HepG2 (cell line): Measurements from ENCODE around the gene VANGL2. TPM values are rescaled to one million over a fixed set of nuclear protein-coding genes. Genes with fewer than 3 reads are reported as not detected.

Experiments used
- ATAC-seq: fragments of 200-7000 bp; cut with Tn5 transposase; 3 replicates; pipeline ENCODE4 v1.9.1; 2020; ENCODE audit warnings: mild to moderate bottlenecking, moderate library complexity
- BruUV-seq: library from RNA; stranded (reverse); fragments of 400-500 nt; replicated peaks from 2 replicates; lab custom pipeline; 2021; lab: Mats Ljungman, UMichigan
- CTCF ChIA-PET: fragments of 300-600 bp; formaldehyde crosslinking; extraction: SDS; loops from one replicate; lab custom pipeline; 2021; ENCODE audit warnings: low total read pairs, inconsistent platforms, low intra/inter-chr PET ratio; lab: Yijun Ruan, JAX
- POLR2A ChIA-PET: fragments of 350-600 bp; sonication (Branson Sonifier 250); formaldehyde crosslinking; loops from one replicate; lab custom pipeline; 2020; ENCODE audit warnings: antibody characterized with exemption, inconsistent platforms; lab: Yijun Ruan, JAX
- DNase-seq: peaks from one replicate; pipeline ENCODE4 v3.0.0-alpha.2; 2015; ENCODE audit warnings: low spot score
- FAIRE-seq: peaks from 3 replicates; lab custom pipeline; 2011; peaks lifted over from hg19 to GRCh38; lab: Jason Lieb, UNC
- H2AFZ ChIP-seq: one replicate; pipeline ENCODE4 v1.6.1; 2011; ENCODE audit warnings: low read length, inconsistent platforms
- H3K27ac ChIP-seq: fragments of 300-600 bp; 3 replicates; pipeline ENCODE4 v1.8.0; 2011; ENCODE audit warnings: mixed run types, mild to moderate bottlenecking, mixed read lengths, low read length, inconsistent platforms; ENCODE audit not compliant: insufficient read depth; ENCODE audit errors: extremely low read length
- H3K27me3 ChIP-seq, 2 experiments: fragments of 200-600 bp in 1 of 2; 2 replicates in 1 of 2; 3 replicates in 1 of 2; pipeline versions ENCODE4 v1.6.0 to v1.8.0; 2011; ENCODE audit warnings: low read length in 2 of 2, mild to moderate bottlenecking in 2 of 2, moderate library complexity in 2 of 2, inconsistent platforms in 1 of 2; ENCODE audit not compliant: insufficient read depth in 2 of 2, control insufficient read depth in 1 of 2
- H3K36me3 ChIP-seq, 2 experiments: fragments of 200-600 bp in 1 of 2; replicated peaks in 1 of 2; 2 replicates in 1 of 2; 3 replicates in 1 of 2; pipeline versions ENCODE4 v1.5.1 to v1.8.0; 2011; ENCODE audit warnings: low read length in 2 of 2, inconsistent platforms in 1 of 2; ENCODE audit not compliant: insufficient read depth in 2 of 2, control insufficient read depth in 1 of 2
- H3K4me1 ChIP-seq: 2 replicates; pipeline ENCODE4 v1.5.1; 2012; ENCODE audit warnings: low read length, inconsistent platforms; ENCODE audit not compliant: insufficient read depth
- H3K4me2 ChIP-seq: 2 replicates; pipeline ENCODE4 v1.6.0; 2011; ENCODE audit warnings: low read depth, low read length, inconsistent platforms
- H3K4me3 ChIP-seq, 3 experiments: fragments of 200-600 bp in 1 of 3; sonication (generic), shearing (Covaris generic) in 1 of 3; replicated peaks in 1 of 3; 2 replicates each; pipeline ENCODE4 v1.5.1; 2011 to 2016; ENCODE audit warnings: low read length in 3 of 3, inconsistent platforms in 2 of 3, low read depth in 2 of 3, mild to moderate bottlenecking in 2 of 3, control low read depth in 1 of 3, mixed read lengths in 1 of 3; ENCODE audit not compliant: insufficient read depth in 1 of 3
- H3K79me2 ChIP-seq: one replicate; pipeline ENCODE4 v1.6.1; 2011; ENCODE audit warnings: low read length, inconsistent platforms; ENCODE audit not compliant: insufficient read depth
- H3K9ac ChIP-seq: 2 replicates; pipeline ENCODE4 v1.6.0; 2011; ENCODE audit warnings: mild to moderate bottlenecking, low read depth, low read length, inconsistent platforms; ENCODE audit not compliant: insufficient read depth
- H3K9me3 ChIP-seq: 2 replicates; pipeline ENCODE4 v1.5.1; 2012; ENCODE audit warnings: mild to moderate bottlenecking, low read length
- H4K20me1 ChIP-seq: 2 replicates; pipeline ENCODE4 v1.6.0; 2011; ENCODE audit warnings: inconsistent platforms, mild to moderate bottlenecking, low read length, moderate library complexity; ENCODE audit not compliant: insufficient read depth
- CEBPB ChIP-seq: IDR thresholded peaks from 2 replicates; pipeline ENCODE4 v1.6.1; 2011; ENCODE audit warnings: low read depth, low read length, improper control_type of control experiment, borderline replicate concordance
- CENPT ChIP-seq: sonication (generic); formaldehyde crosslinking; IDR thresholded peaks from 2 replicates; pipeline ENCODE4 v1.8.0; 2022; ENCODE audit warnings: low read depth, mild to moderate bottlenecking, moderate library complexity, missing genetic modification reagents
- LBX2 ChIP-seq: sonication (generic); formaldehyde crosslinking; IDR thresholded peaks from 2 replicates; pipeline ENCODE4 v1.5.0; 2020; ENCODE audit warnings: missing genetic modification reagents, mild to moderate bottlenecking, borderline replicate concordance
- MBNL3 ChIP-seq: fragments of 250-450 bp; sonication (Bioruptor Pico); conservative IDR thresholded peaks from 2 replicates; pipeline ENCODE4 v1.8.0; 2022; ENCODE audit warnings: mild to moderate bottlenecking, inconsistent platforms
- MLLT10 ChIP-seq: sonication (generic); formaldehyde crosslinking; IDR thresholded peaks from 2 replicates; pipeline ENCODE4 v1.4.0; 2020; ENCODE audit warnings: missing genetic modification reagents
- NFYC ChIP-seq: IDR thresholded peaks from 2 replicates; pipeline ENCODE4 v1.6.1; 2016; ENCODE audit warnings: missing genetic modification reagents, missing compliant biosample characterization
- PHF5A ChIP-seq: IDR thresholded peaks from one replicate; pipeline ENCODE4 v1.6.1; 2018; ENCODE audit warnings: low read depth, missing genetic modification reagents; ENCODE audit not compliant: unreplicated experiment
- RBM39 ChIP-seq: fragments of 200-400 bp; formaldehyde crosslinking; IDR thresholded peaks from one replicate; pipeline ENCODE4 v1.6.1; 2018; ENCODE audit warnings: antibody characterized with exemption, mild to moderate bottlenecking, low read depth, low read length; ENCODE audit not compliant: poor library complexity, severe bottlenecking
- RFX1 ChIP-seq: fragments of 450-650 bp; IDR thresholded peaks from 2 replicates; pipeline ENCODE4 v1.6.1; 2017
- SMARCE1 ChIP-seq: fragments of 450-650 bp; IDR thresholded peaks from 2 replicates; pipeline ENCODE4 v1.6.1; 2017; ENCODE audit warnings: borderline replicate concordance
- ZNF142 ChIP-seq: sonication (generic); formaldehyde crosslinking; IDR thresholded peaks from 2 replicates; pipeline ENCODE4 v1.4.0; 2020; ENCODE audit warnings: missing genetic modification reagents
- ZNF296 ChIP-seq: sonication (generic); formaldehyde crosslinking; conservative IDR thresholded peaks from 2 replicates; pipeline ENCODE4 v1.5.0; 2020; ENCODE audit warnings: mild to moderate bottlenecking, missing genetic modification reagents
- ZNF510 ChIP-seq: sonication (generic); formaldehyde crosslinking; IDR thresholded peaks from 2 replicates; pipeline ENCODE4 v1.4.0; 2020; ENCODE audit warnings: low read depth, mild to moderate bottlenecking, missing genetic modification reagents
- whole genome bisulfite sequencing: methylation state at CpG from one replicate; pipeline ENCODE4 v1.1.6; 2017; ENCODE audit warnings: low lambda C conversion rate; 5-methylcytosine and 5-hydroxymethylcytosine counted together
- in situ Hi-C: cut with HindIII; loops from 2 replicates; pipeline ENCODE4 v1.10.0; 2017; ENCODE audit warnings: low pct_unique_long_range_greater_than_20kb; ENCODE audit not compliant: extremely low pct_ligation_motif_present
- intact Hi-C: fragments of 100-400 bp; cut with micrococcal nuclease; formaldehyde crosslinking; loops from one replicate; pipeline ENCODE4 v1.10.0; 2022; ENCODE audit not compliant: unreplicated experiment
- polyA plus RNA-seq, 8 experiments: library from polyadenylated mRNA; depleted of rRNA in 3 of 8; stranded (reverse) in 7 of 8; unstranded in 1 of 8; fragments of >200 nt; fragmentation: Illumina TruSeq in 4 of 8; extraction: Trizol in 4 of 8; gene quantifications; 2 replicates each; pipeline versions ENCODE4 v1.2.1 to v1.2.3, GENCODE V29; 2011 to 2016; ENCODE audit warnings: low read depth in 4 of 8, missing spikeins in 1 of 8, mixed read lengths in 1 of 8; ENCODE audit not compliant: insufficient read depth in 1 of 8
- total RNA-seq, 5 experiments: library from RNA; depleted of rRNA; stranded (reverse); fragments of >200 nt; fragmentation: Illumina TruSeq; extraction: Trizol; gene quantifications; 2 replicates each; pipeline ENCODE4 v1.2.3, GENCODE V29; 2016; ENCODE audit warnings: low read depth in 1 of 5

The VANGL2 gene
- total and polyA plus RNA-seq, 2 of the 13 experiments (the other 11 are each of a cell fraction or from before 2014, with no cell fraction given), result 0.09 TPM; not detected in 1

DNA sequence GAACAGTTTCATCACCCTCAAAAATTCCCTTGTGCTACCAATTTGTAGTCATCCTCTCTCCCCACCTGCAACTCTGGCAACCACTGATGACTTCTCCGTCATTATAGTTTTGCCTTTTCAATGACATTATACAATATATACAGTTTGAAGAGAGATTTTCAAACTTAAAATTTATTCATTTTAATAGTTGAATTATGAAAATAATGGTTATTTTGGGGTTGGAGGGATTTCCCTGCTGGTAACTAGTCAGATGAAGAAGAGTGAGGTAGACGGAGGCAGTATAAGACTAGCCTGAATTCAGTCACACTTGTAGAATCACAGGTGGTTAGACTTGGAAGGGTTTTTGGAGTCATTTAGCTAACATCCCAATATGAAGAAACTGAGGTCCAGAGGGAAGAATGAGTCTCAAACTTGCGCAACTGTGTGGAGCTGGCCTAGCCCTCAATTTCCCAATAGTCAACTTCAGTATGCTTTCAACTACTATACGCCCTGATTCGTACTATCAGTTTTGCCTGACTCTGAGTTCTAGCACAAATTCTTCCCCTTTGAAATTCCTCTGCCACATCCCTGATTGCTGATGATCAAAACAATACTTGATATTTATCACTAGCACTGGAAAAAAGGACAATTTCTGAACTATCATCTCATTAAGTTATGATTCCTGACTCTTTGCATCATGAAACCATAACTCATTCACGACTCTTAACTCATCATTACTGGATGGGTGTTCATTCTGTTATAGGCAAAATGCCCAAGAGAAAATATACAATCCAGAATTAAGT is 54.2 kb downstream of the VANGL2 start:
- H3K9me3 ChIP-seq, result no peaks in the 10 kb centered on the region
- no TSS peak for BruUV-seq
- ChIA-PET CTCF (no interaction called here), POLR2A (no interaction called here)
- H4K20me1 ChIP-seq, result no peaks in the 10 kb centered on the region
- 48% methylated on average over 6 of the region's 6 CpGs for WGBS
- H3K4me2 ChIP-seq, result no peak overlapping the region
- no peaks in the 10 kb centered on the region for H3K36me3 ChIP-seq
- no peak overlapping the region for H2AFZ ChIP-seq
- no peaks in the 10 kb centered on the region for H3K4me1 ChIP-seq
- H3K4me3 ChIP-seq, result no peak overlapping the region
- H3K9ac ChIP-seq, result no peak overlapping the region
- DNase-seq, result no peak
- intact Hi-C loops, result no loop called here
- FAIRE-seq, result no peak
- ATAC-seq, result no peak
- H3K27ac ChIP-seq, result no peak overlapping the region
- TF ChIP-seq CEBPB (peak; percentile 41; the same call in 1 of the 2 replicates), RBM39 (no peak)
- in situ Hi-C loops, result no loop called here
- H3K27me3 ChIP-seq, result no peaks in the 10 kb centered on the region; a peak in 2 of 5 replicates
- H3K79me2 ChIP-seq, result no peaks in the 10 kb centered on the region

DNA sequence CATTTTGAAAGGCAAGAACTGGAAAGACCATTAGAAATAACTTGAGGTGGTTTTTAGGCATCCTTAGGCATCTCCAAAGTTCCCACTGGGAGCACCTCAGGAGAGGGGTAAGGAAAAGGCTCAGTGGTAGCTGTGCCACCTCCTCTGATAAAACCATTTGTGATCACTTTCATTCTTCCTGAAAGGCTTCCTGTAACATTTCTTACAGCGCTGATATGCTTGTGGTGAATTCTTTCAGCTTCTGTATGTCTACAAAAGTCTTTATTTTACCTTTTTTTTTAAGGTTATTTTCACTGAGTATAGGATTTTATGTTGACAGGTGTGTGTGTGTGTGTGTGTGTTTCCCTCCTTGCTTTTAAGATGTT is 54.8 kb downstream of the VANGL2 start:
- DNase-seq (no peak), FAIRE-seq (no peak), ATAC-seq (no peak)
- Histone ChIP-seq H3K9ac (no peak overlapping the region), H3K4me1 (no peaks in the 10 kb centered on the region), H4K20me1 (no peaks in the 10 kb centered on the region), H3K79me2 (no peaks in the 10 kb centered on the region), H3K9me3 (no peaks in the 10 kb centered on the region), H3K27ac (no peak overlapping the region), H3K4me2 (no peak overlapping the region), H3K27me3 (no peaks in the 10 kb centered on the region; a peak in 2 of 5 replicates), H2AFZ (no peak overlapping the region), H3K36me3 (no peaks in the 10 kb centered on the region), H3K4me3 (no peak overlapping the region)
- ChIA-PET POLR2A (no interaction called here), CTCF (no interaction called here)
- intact Hi-C loops, result no loop called here
- WGBS, result 89% methylated on average over 1 of the region's 1 CpG
- in situ Hi-C loops, result no loop called here
- TF ChIP-seq PHF5A (no peak), ZNF510 (no peak), RFX1 (no peak), CENPT (CRISPR knock-in tag) (no peak), MLLT10 (no peak), LBX2 (CRISPR knock-in tag) (no peak), NFYC (CRISPR knock-in tag) (no peak), ZNF296 (CRISPR knock-in tag) (no peak), SMARCE1 (no peak), MBNL3 (CRISPR knock-in tag) (no peak), ZNF142 (CRISPR knock-in tag) (no peak)
- no TSS peak for BruUV-seq
